ENCODE measurements around the gene RTTN.
A peak's percentile ranks its signal among the peaks of the same experiment; 100 is the strongest.
"Not testable (repeated sequence)": the region's sequence is repeated elsewhere in the genome, so short reads cannot be mapped to it uniquely, and the experiment has no call there.

The RTTN gene

DNA sequence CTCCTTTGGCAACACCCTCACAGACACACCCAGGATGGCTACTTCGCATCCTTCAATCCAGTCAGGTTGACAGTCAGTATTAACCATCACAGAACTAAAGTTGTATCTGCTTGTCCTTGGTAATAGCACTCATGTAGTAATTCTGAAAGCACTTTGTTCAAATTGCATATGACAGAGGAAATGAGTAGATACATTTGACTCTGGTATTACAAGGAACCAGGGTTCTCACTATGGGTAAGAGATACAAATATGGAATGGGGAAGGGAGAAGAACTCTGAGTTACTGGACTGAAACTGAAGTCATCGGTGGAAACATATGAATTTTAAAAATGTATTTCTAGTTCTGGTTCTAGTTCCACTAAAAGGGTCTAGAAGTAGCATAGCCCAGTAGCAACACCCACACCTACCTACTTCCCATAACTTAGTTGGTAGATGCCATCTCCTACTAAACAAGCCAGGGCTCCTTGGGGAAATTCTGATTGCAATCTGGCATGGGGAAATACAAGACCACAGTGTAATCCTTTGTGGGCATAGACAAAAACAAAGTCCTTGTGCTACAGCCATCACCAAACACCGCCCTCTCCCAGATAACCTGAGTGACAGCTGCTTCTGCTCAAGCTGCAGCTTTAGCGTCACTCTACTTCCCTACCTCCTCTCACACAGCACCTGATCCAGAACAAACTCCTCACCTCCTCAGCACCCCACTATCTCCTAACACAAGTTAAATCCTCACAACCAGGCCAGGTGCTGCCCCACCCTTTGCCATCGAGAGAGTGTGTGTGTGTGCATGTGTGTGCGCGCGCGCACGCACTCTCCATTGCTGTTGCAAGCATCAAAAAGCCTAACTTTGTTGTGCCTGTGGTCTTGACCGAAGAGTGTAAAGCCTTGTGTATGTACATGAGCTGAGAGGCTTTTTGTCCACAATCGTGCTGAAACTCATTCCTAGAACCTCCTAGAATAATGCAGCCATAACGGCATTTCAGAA, 226.5 kb downstream of the RTTN start:
- ATAC-seq (peak; percentile 70), DNase-seq (no peak)

DNA sequence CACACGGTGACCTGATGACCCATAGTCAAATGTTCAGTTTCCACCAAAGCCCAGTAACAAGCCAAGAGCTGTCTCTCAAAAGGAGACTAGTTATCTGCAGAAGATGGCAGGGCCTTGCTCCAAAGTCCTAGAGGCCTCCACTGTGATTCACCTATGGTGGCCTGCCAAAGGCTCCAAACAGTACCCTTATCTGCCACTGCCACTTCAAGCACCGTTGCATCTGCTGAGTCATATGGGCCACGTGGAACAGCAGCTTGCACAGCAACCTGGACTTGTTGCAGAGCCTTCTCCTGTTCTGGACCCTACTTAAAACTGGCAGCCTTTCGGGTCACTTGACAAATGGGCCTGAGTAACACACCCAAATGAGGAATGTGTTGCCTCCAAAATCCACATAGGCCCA, 230.2 kb downstream of the RTTN start:
- DNase-seq, ATAC-seq: not testable (repeated sequence)

DNA sequence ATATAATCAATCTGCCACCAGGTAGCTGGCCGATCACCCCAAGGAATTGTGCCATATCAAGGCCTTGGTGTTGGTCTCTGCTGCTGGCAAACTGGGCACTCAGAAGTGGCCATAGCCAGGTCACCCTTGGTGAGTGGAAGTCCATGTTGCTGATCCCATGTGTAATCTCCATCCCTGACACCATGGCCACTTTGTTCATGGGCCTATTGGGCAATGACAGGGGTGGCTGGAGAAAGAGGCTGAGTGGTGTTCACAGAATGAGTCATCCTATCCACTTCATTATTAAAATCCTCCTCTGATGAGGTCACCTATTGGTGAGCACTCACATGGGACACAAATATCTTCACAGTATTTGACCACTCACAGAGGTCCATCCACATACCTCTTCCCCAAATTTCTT, 231.1 kb downstream of the RTTN start:
- DNase-seq (no peak), ATAC-seq (no peak)

DNA sequence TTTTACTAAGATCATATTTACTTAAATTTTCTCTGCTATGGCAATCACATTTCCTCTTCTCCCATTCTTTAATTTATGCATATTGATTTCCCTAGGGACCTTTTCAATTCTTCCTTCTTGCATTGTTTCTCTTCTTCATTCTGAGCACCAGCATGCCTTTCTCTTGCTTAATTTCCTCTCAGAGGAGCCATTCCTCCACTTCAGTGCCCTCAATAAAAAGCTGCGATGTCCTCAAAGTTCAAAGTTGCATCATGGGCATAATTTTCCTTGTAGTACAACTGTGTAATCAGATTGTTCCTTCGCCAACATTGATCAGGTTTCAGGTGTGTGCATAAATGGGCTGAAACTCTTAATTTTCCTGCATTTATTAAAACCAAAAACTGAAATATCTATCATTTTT, 236.0 kb downstream of the RTTN start:
- DNase-seq (no peak), ATAC-seq (no peak)

DNA sequence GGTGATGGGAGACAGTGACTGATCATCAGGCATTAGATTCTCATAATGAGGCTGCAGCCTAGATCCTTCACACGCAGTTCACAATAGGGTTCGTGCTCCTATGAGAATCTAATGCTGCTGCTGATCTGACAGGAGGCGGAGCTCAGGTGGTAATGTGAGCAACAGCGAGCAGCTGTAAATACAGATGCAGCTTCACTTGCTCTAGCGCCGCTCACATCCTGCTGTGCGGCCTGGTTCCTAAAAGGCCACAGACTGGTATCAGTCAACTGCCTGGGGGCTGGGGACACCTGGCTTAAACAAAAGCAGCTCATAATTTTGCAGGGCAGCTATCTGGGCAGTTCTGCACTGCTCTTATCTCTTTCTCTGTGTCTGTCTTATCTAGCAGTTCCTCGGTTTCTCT, 237.4 kb downstream of the RTTN start:
- peak; percentile 52 for ATAC-seq
- peak; percentile 29 for DNase-seq

DNA sequence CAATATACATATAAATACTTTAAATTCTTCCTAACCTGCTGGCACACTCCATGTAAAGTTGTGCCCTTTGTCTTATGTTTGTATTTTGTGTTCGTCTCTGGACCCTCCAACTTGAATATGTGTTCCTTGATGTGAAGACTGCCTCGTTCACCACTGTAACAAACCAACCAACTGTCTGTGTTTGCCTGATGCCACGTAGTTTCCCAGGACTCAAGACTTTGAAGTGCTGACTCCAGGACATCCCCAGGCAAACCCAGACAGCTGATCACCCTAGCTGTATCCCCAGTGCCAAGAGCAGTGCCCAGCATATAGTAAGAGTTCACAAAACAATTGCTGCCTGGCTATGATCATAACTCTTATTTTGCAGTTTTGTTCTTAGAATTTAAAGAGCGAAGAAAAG, 242.3 kb downstream of the RTTN start:
- ATAC-seq (no peak), DNase-seq (no peak)

- ATAC-seq: no peak
These were observed 243.8 kb downstream of the RTTN start for GRCh38 chr18:69961718-69962117.

GRCh38 chr18:69958422-69958821, 247.1 kb downstream of the RTTN start:
- ATAC-seq (peak; percentile 88), DNase-seq (no peak)

More at GRCh38 chr18:69961718-69962117, 243.8 kb downstream of the RTTN start:
- no peak for DNase-seq

DNA sequence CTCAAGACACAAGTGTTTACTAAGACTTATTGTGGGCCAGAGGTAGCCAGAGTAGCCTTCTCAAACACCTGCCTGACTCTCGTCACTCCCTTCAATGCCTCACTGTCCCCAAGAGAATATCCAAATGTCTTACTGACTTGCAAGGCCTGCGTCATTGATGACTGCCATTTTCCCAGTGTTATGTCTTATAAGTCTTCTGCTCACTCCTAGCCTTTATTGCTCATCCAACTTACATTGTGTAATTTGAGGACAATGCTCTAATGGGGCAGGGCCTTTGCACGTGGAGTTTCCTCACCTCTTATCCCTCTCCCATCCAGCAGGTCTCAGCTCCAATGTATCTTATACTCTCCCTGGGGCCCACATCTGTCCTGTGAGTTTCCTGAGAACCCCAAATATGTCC, 247.7 kb downstream of the RTTN start:
- ATAC-seq (no peak), DNase-seq (no peak)

DNA sequence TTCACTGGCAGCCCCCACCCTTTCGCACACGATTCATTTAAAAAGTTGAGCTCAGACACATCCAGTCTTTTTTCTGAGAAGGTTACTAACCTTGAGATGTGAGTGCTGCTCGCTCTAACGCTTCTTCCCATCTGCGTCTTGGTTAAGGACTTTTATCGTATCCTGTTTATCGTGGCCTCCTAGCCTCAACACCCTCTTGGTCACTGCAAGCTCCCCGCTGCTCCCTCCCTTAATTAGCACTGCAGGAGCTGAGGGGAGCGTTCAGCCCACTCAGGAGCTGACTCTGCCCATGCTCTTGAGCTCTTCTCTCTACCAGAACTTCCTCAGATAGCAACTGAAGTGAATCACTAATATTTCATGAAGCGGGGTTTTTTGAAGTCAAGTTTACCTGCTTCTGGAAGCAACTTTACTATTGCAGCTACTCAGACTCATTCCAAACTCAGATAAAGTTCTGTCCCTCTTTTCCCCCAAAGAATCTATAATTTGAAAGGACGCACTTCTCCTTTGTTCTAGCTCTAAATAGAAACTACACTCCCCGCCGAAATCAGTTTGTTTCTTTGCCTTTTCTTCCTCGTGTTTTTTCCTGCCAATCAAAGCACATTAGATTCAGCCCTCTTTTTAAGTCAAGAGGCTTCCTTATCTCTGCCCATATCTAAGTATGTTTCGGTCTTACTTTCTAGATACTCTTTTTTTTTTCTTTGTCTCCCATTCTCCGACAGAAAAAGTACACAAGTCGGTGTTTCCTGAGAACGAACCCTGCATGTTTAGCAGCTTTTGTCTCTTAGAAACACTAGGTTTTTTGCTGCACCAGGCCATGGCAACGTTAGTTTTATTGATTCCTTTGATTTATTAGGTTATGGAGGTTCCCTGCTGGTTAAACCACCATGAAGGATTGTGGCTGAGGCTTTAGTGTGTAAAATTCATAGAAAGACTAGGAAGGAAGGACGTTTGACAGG, 248.5 kb downstream of the RTTN start:
- DNase-seq (no peak), ATAC-seq (no peak)

GRCh38 chr18:69956057-69956456, 249.4 kb downstream of the RTTN start:
- ATAC-seq: peak; percentile 36
- no peak for DNase-seq

- no peak for DNase-seq
- no peak for ATAC-seq
These were observed 250.6 kb downstream of the RTTN start for GRCh38 chr18:69954719-69955480.

DNA sequence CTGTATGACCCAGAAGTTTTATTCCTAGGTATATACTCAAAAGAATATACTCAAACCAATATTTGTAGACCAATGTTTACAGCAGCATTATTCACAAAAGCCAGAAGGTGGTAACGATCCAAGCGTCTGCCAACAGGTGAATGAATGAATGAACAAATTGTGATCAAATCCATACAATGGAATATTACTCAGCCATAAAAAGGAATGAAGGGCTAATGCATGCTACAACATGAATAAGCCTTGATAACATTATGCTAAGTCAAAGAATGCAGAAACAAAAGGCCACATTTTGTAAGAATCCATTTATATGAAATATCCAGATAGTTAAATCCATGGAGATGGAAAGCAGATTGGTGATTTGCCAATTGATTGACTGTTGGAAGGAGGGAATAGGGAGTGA, 252.3 kb downstream of the RTTN start:
- ATAC-seq (no peak), DNase-seq (no peak)
